GM23338 (cell line): Measurements from ENCODE around the gene MYH3. TPM values are rescaled to one million over a fixed set of nuclear protein-coding genes. Genes with fewer than 3 reads are reported as not detected.

ENCODE experiments used
- ATAC-seq: fragments of 200-7000 bp; cut with Tn5 transposase; 3 replicates; pipeline ENCODE4 v1.9.1; 2020
- DNase-seq: peaks from one replicate; pipeline ENCODE4 v3.0.0-alpha.2; 2015; ENCODE audit warnings: low spot score
- H2AFZ ChIP-seq: fragments of 200-600 bp; sonication (generic); 2 replicates; pipeline ENCODE4 v1.8.0; 2016; ENCODE audit warnings: antibody characterized with exemption, mild to moderate bottlenecking, moderate library complexity
- H3F3A ChIP-seq: fragments of 200-600 bp; sonication (generic); replicated peaks from 2 replicates; pipeline ENCODE4 v1.8.0; 2017; ENCODE audit warnings: antibody characterized with exemption, mixed run types, low read depth
- H3K27ac ChIP-seq: fragments of 200-600 bp; sonication (generic); 2 replicates; pipeline ENCODE4 v1.6.1; 2016; ENCODE audit warnings: low read depth
- H3K27me3 ChIP-seq: fragments of 200-600 bp; sonication (generic); 2 replicates; pipeline ENCODE4 v1.8.0; 2016; ENCODE audit warnings: mild to moderate bottlenecking, mixed run types, moderate library complexity; ENCODE audit not compliant: insufficient read depth
- H3K36me3 ChIP-seq: fragments of 200-600 bp; sonication (generic); 2 replicates; pipeline ENCODE4 v1.8.0; 2016; ENCODE audit warnings: mild to moderate bottlenecking; ENCODE audit not compliant: insufficient read depth
- H3K4me1 ChIP-seq: fragments of 200-600 bp; sonication (generic); 2 replicates; pipeline ENCODE4 v1.8.0; 2016; ENCODE audit warnings: mild to moderate bottlenecking, moderate library complexity; ENCODE audit not compliant: insufficient read depth
- H3K4me2 ChIP-seq: fragments of 200-600 bp; sonication (generic); 2 replicates; pipeline ENCODE4 v1.7.1; 2017; ENCODE audit warnings: mixed run types
- H3K4me3 ChIP-seq: fragments of 200-600 bp; sonication (generic); 2 replicates; pipeline ENCODE4 v1.6.1; 2016; ENCODE audit warnings: mixed run types
- H3K79me2 ChIP-seq: fragments of 200-600 bp; sonication (generic); replicated peaks from 2 replicates; pipeline ENCODE4 v1.8.0; 2017; ENCODE audit warnings: mild to moderate bottlenecking; ENCODE audit not compliant: insufficient read depth
- H3K9me2 ChIP-seq: fragments of 200-600 bp; sonication (generic); 2 replicates; pipeline ENCODE4 v1.8.0; 2017; ENCODE audit not compliant: insufficient read depth
- H4K20me1 ChIP-seq: fragments of 200-600 bp; sonication (generic); replicated peaks from 2 replicates; pipeline ENCODE4 v1.8.0; 2017; ENCODE audit warnings: mild to moderate bottlenecking; ENCODE audit not compliant: insufficient read depth
- H3K27ac Mint-ChIP-seq: 2 replicates; pipeline ENCODE4 v1.8.0; 2020; ENCODE audit warnings: inconsistent platforms, mild to moderate bottlenecking, moderate library complexity, mixed read lengths
- H3K27me3 Mint-ChIP-seq: 3 replicates; pipeline ENCODE4 v1.8.0; 2022; ENCODE audit warnings: low read depth, mild to moderate bottlenecking, moderate library complexity, mixed read lengths, inconsistent platforms; ENCODE audit not compliant: insufficient read depth, poor library complexity
- H3K36me3 Mint-ChIP-seq: 3 replicates; pipeline ENCODE4 v1.8.0; 2021; ENCODE audit warnings: low read depth, mild to moderate bottlenecking, inconsistent platforms, moderate library complexity, mixed read lengths
- H3K4me1 Mint-ChIP-seq: 3 replicates; pipeline ENCODE4 v1.8.0; 2020; ENCODE audit warnings: mild to moderate bottlenecking, inconsistent platforms, mixed read lengths
- H3K4me3 Mint-ChIP-seq: 3 replicates; pipeline ENCODE4 v1.8.0; 2021; ENCODE audit warnings: moderate library complexity, mild to moderate bottlenecking, inconsistent platforms, mixed read lengths
- H3K9me3 Mint-ChIP-seq: 3 replicates; pipeline ENCODE4 v1.8.0; 2020; ENCODE audit warnings: moderate library complexity, mild to moderate bottlenecking, inconsistent platforms, mixed read lengths
- CREB1 ChIP-seq: fragments of 250-450 bp; sonication (Bioruptor Pico); IDR thresholded peaks from 2 replicates; pipeline ENCODE4 v1.5.0; 2020; ENCODE audit warnings: low read depth, mild to moderate bottlenecking, moderate library complexity
- EZH2 ChIP-seq: fragments of 200-600 bp; sonication (generic); IDR thresholded peaks from one replicate; pipeline ENCODE4 v1.8.0; 2017; ENCODE audit warnings: antibody characterized with exemption, mild to moderate bottlenecking, low read depth; ENCODE audit not compliant: unreplicated experiment
- EZH2phosphoT487 ChIP-seq: fragments of 200-600 bp; sonication (generic); IDR thresholded peaks from one replicate; pipeline ENCODE4 v1.8.1; 2018; ENCODE audit warnings: antibody characterized with exemption; ENCODE audit not compliant: unreplicated experiment
- JUNB ChIP-seq: IDR thresholded peaks from one replicate; pipeline ENCODE4 v1.6.1; 2016; ENCODE audit warnings: antibody characterized with exemption; ENCODE audit not compliant: unreplicated experiment
- NANOG ChIP-seq: IDR thresholded peaks from 2 replicates; pipeline ENCODE4 v1.6.1; 2016; ENCODE audit warnings: antibody characterized with exemption, borderline replicate concordance
- POLR2AphosphoS5 ChIP-seq: IDR thresholded peaks from 2 replicates; pipeline ENCODE4 v1.6.1; 2016; ENCODE audit warnings: antibody characterized with exemption, low read depth
- STAT1 ChIP-seq: IDR thresholded peaks from one replicate; pipeline ENCODE4 v1.6.1; 2016; ENCODE audit warnings: antibody characterized with exemption; ENCODE audit not compliant: unreplicated experiment
- ZNF114 ChIP-seq: fragments of 250-450 bp; sonication (Bioruptor Pico); IDR thresholded peaks from 2 replicates; pipeline ENCODE4 v1.5.0; 2020; ENCODE audit warnings: mild to moderate bottlenecking, moderate library complexity
- ZNF331 ChIP-seq: fragments of 250-450 bp; sonication (Bioruptor Pico); IDR thresholded peaks from 2 replicates; pipeline ENCODE4 v1.5.0; 2020; ENCODE audit warnings: low read depth, mild to moderate bottlenecking, moderate library complexity
- polyA plus RNA-seq: library from polyadenylated mRNA; unstranded; fragments of >200 nt; fragmentation: Nextera tagmentation; extraction: Ambion mirVana; gene quantifications from 2 replicates; pipeline ENCODE4 v1.2.1, GENCODE V29; 2016
- total RNA-seq: library from RNA; depleted of rRNA; stranded (reverse); fragments of >200 nt; shearing (Covaris generic); gene quantifications from 2 replicates; pipeline ENCODE4 v1.2.3, GENCODE V29; 2014
- TF ChIP-seq, protein P1 (sequence below): IDR thresholded peaks from one replicate; pipeline ENCODE4 v1.6.1; 2018; ENCODE audit warnings: antibody characterized with exemption; ENCODE audit not compliant: unreplicated experiment
- TF ChIP-seq, protein P2 (sequence below): IDR thresholded peaks from 2 replicates; pipeline ENCODE4 v1.6.1; 2016; ENCODE audit warnings: antibody characterized with exemption
- TF ChIP-seq, protein P3 (sequence below), 2 experiments: fragments of 200-600 bp in 1 of 2; sonication (generic) in 1 of 2; conservative IDR thresholded peaks; 2 replicates each; pipeline versions ENCODE4 v1.5.1 to v1.6.1; 2016 to 2017; ENCODE audit warnings: antibody characterized with exemption in 2 of 2, low read depth in 2 of 2, mild to moderate bottlenecking in 2 of 2, moderate library complexity in 1 of 2
- TF ChIP-seq, protein P4 (sequence below): fragments of 250-450 bp; sonication (Bioruptor Pico); IDR thresholded peaks from 2 replicates; pipeline ENCODE4 v1.5.0; 2020; ENCODE audit warnings: mild to moderate bottlenecking, moderate library complexity

The MYH3 gene
- total and polyA plus RNA-seq, 2 experiments from 2014 or later = 0.84 to 1.8 TPM

DNA sequence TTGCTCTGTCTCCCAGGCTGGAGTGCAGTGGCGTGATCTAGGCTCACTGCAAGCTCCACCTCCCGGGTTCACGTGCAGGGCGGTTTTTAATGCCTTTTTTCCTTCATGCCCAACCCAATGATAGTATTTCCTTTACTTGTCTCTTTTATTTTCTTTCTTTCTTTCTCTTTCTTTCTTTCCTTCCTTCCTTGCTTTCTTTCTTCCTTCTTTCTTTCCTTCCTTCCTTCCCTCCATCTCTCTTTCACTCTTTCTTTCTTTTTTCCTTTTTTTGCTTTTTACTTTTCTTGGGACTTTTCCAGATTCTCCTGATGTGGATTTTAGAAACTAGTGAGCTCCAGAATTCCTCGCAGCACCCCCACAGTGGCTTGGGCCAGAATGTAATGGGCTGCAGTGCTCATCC, 3.1 kb downstream of the MYH3 start:
- H3K4me3 Mint-ChIP-seq = no peak overlapping the region
- peaks cover 5% of the 10 kb centered on the region for H3K27me3 Mint-ChIP-seq
- H4K20me1 ChIP-seq = no peaks in the 10 kb centered on the region
- H3K27me3 ChIP-seq = no peaks in the 10 kb centered on the region
- H3K4me2 ChIP-seq = no peak overlapping the region
- H3K27ac ChIP-seq = no peak overlapping the region
- H3K36me3 Mint-ChIP-seq = no peaks in the 10 kb centered on the region; the same call in 2 of the 3 replicates
- no peaks in the 10 kb centered on the region for H3F3A ChIP-seq
- H3K9me2 ChIP-seq = no peaks in the 10 kb centered on the region
- H3K4me1 ChIP-seq = no peaks in the 10 kb centered on the region
- ATAC-seq (no peak), DNase-seq (no peak)
- H3K4me1 Mint-ChIP-seq = peaks cover 7% of the 10 kb centered on the region; the same call in 1 of the 3 replicates
- H3K79me2 ChIP-seq = no peaks in the 10 kb centered on the region
- no peaks in the 10 kb centered on the region; the same call in 2 of the 3 replicates for H3K9me3 Mint-ChIP-seq
- TF ChIP-seq, protein P1, sequence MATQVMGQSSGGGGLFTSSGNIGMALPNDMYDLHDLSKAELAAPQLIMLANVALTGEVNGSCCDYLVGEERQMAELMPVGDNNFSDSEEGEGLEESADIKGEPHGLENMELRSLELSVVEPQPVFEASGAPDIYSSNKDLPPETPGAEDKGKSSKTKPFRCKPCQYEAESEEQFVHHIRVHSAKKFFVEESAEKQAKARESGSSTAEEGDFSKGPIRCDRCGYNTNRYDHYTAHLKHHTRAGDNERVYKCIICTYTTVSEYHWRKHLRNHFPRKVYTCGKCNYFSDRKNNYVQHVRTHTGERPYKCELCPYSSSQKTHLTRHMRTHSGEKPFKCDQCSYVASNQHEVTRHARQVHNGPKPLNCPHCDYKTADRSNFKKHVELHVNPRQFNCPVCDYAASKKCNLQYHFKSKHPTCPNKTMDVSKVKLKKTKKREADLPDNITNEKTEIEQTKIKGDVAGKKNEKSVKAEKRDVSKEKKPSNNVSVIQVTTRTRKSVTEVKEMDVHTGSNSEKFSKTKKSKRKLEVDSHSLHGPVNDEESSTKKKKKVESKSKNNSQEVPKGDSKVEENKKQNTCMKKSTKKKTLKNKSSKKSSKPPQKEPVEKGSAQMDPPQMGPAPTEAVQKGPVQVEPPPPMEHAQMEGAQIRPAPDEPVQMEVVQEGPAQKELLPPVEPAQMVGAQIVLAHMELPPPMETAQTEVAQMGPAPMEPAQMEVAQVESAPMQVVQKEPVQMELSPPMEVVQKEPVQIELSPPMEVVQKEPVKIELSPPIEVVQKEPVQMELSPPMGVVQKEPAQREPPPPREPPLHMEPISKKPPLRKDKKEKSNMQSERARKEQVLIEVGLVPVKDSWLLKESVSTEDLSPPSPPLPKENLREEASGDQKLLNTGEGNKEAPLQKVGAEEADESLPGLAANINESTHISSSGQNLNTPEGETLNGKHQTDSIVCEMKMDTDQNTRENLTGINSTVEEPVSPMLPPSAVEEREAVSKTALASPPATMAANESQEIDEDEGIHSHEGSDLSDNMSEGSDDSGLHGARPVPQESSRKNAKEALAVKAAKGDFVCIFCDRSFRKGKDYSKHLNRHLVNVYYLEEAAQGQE = no peak
- TF ChIP-seq JUNB (no peak), ZNF114 (CRISPR knock-in tag) (no peak), POLR2AphosphoS5 (no peak), CREB1 (CRISPR knock-in tag) (no peak), ZNF331 (CRISPR knock-in tag) (no peak), EZH2phosphoT487 (no peak), NANOG (no peak), EZH2 (no peak), STAT1 (no peak)
- TF ChIP-seq, protein P2, sequence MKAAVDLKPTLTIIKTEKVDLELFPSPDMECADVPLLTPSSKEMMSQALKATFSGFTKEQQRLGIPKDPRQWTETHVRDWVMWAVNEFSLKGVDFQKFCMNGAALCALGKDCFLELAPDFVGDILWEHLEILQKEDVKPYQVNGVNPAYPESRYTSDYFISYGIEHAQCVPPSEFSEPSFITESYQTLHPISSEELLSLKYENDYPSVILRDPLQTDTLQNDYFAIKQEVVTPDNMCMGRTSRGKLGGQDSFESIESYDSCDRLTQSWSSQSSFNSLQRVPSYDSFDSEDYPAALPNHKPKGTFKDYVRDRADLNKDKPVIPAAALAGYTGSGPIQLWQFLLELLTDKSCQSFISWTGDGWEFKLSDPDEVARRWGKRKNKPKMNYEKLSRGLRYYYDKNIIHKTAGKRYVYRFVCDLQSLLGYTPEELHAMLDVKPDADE = no peak
- TF ChIP-seq, protein P3, sequence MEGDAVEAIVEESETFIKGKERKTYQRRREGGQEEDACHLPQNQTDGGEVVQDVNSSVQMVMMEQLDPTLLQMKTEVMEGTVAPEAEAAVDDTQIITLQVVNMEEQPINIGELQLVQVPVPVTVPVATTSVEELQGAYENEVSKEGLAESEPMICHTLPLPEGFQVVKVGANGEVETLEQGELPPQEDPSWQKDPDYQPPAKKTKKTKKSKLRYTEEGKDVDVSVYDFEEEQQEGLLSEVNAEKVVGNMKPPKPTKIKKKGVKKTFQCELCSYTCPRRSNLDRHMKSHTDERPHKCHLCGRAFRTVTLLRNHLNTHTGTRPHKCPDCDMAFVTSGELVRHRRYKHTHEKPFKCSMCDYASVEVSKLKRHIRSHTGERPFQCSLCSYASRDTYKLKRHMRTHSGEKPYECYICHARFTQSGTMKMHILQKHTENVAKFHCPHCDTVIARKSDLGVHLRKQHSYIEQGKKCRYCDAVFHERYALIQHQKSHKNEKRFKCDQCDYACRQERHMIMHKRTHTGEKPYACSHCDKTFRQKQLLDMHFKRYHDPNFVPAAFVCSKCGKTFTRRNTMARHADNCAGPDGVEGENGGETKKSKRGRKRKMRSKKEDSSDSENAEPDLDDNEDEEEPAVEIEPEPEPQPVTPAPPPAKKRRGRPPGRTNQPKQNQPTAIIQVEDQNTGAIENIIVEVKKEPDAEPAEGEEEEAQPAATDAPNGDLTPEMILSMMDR (conservative IDR thresholded peaks at IDR 0.05; ENCODE audit: low read depth in 2 of 2) = no peak
- TF ChIP-seq, protein P4, sequence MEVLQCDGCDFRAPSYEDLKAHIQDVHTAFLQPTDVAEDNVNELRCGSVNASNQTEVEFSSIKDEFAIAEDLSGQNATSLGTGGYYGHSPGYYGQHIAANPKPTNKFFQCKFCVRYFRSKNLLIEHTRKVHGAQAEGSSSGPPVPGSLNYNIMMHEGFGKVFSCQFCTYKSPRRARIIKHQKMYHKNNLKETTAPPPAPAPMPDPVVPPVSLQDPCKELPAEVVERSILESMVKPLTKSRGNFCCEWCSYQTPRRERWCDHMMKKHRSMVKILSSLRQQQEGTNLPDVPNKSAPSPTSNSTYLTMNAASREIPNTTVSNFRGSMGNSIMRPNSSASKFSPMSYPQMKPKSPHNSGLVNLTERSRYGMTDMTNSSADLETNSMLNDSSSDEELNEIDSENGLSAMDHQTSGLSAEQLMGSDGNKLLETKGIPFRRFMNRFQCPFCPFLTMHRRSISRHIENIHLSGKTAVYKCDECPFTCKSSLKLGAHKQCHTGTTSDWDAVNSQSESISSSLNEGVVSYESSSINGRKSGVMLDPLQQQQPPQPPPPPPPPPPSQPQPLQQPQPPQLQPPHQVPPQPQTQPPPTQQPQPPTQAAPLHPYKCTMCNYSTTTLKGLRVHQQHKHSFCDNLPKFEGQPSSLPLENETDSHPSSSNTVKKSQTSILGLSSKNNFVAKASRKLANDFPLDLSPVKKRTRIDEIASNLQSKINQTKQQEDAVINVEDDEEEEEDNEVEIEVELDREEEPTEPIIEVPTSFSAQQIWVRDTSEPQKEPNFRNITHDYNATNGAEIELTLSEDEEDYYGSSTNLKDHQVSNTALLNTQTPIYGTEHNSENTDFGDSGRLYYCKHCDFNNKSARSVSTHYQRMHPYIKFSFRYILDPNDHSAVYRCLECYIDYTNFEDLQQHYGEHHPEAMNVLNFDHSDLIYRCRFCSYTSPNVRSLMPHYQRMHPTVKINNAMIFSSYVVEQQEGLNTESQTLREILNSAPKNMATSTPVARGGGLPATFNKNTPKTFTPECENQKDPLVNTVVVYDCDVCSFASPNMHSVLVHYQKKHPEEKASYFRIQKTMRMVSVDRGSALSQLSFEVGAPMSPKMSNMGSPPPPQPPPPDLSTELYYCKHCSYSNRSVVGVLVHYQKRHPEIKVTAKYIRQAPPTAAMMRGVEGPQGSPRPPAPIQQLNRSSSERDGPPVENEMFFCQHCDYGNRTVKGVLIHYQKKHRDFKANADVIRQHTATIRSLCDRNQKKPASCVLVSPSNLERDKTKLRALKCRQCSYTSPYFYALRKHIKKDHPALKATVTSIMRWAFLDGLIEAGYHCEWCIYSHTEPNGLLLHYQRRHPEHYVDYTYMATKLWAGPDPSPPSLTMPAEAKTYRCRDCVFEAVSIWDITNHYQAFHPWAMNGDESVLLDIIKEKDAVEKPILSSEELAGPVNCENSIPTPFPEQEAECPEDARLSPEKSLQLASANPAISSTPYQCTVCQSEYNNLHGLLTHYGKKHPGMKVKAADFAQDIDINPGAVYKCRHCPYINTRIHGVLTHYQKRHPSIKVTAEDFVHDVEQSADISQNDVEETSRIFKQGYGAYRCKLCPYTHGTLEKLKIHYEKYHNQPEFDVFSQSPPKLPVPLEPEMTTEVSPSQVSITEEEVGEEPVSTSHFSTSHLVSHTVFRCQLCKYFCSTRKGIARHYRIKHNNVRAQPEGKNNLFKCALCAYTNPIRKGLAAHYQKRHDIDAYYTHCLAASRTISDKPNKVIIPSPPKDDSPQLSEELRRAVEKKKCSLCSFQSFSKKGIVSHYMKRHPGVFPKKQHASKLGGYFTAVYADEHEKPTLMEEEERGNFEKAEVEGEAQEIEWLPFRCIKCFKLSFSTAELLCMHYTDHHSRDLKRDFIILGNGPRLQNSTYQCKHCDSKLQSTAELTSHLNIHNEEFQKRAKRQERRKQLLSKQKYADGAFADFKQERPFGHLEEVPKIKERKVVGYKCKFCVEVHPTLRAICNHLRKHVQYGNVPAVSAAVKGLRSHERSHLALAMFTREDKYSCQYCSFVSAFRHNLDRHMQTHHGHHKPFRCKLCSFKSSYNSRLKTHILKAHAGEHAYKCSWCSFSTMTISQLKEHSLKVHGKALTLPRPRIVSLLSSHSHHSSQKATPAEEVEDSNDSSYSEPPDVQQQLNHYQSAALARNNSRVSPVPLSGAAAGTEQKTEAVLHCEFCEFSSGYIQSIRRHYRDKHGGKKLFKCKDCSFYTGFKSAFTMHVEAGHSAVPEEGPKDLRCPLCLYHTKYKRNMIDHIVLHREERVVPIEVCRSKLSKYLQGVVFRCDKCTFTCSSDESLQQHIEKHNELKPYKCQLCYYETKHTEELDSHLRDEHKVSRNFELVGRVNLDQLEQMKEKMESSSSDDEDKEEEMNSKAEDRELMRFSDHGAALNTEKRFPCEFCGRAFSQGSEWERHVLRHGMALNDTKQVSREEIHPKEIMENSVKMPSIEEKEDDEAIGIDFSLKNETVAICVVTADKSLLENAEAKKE (CRISPR knock-in tag) = no peak
- no peak overlapping the region for H2AFZ ChIP-seq
- no peak overlapping the region for H3K4me3 ChIP-seq
- H3K27ac Mint-ChIP-seq = no peak overlapping the region
- H3K36me3 ChIP-seq = no peaks in the 10 kb centered on the region
